Endothelial cell of umbilical vein (primary cell): Measurements from ENCODE around the gene PITPNB.

ENCODE experiments used
- EZH2 ChIP-seq: IDR thresholded peaks from 2 replicates; pipeline ENCODE4 v1.6.1; 2012; ENCODE audit warnings: borderline replicate concordance, low read depth, mild to moderate bottlenecking, moderate library complexity, low read length, inconsistent platforms; ENCODE audit not compliant: severe bottlenecking
- MYC ChIP-seq: IDR thresholded peaks from one replicate; pipeline ENCODE4 v1.6.1; 2011; ENCODE audit warnings: mild to moderate bottlenecking, low read depth, low read length
- POLR2A ChIP-seq: IDR thresholded peaks from 2 replicates; pipeline ENCODE4 v1.6.1; 2012; ENCODE audit warnings: low read depth, mild to moderate bottlenecking, control low read depth, low read length
- TF ChIP-seq, protein P1 (sequence below), 2 donors: IDR thresholded peaks; 1 replicate in 1 of 2; 2 replicates in 1 of 2; pipeline ENCODE4 v1.5.1; 2011; ENCODE audit warnings: low read length in 2 of 2, mild to moderate bottlenecking in 2 of 2, moderate library complexity in 2 of 2, control low read depth in 1 of 2, inconsistent platforms in 1 of 2, low read depth in 1 of 2; ENCODE audit not compliant: insufficient read depth in 1 of 2; ENCODE audit errors: extremely low read depth in 1 of 2

DNA sequence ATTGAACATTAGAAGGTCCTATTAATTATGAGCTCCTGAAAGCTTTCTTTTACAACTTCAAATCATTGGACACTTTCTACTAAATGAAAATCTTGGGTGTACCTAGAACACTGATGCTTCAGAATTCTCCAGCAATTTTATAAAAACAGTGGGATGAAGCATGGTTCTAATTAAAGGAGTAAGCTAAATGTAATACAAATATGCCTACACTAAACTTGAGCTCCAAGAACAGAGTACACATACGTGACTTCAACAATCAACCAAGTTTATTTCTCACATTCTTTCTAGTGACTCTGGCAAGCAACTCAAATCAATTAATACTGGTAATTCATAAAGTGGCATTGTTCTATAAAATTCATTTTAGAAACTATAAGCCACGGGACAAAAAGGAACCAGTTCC is 55.5 kb downstream of the PITPNB start:
- TF ChIP-seq POLR2A, result no peak
- no peak for TF ChIP-seq MYC
- TF ChIP-seq, protein P1, sequence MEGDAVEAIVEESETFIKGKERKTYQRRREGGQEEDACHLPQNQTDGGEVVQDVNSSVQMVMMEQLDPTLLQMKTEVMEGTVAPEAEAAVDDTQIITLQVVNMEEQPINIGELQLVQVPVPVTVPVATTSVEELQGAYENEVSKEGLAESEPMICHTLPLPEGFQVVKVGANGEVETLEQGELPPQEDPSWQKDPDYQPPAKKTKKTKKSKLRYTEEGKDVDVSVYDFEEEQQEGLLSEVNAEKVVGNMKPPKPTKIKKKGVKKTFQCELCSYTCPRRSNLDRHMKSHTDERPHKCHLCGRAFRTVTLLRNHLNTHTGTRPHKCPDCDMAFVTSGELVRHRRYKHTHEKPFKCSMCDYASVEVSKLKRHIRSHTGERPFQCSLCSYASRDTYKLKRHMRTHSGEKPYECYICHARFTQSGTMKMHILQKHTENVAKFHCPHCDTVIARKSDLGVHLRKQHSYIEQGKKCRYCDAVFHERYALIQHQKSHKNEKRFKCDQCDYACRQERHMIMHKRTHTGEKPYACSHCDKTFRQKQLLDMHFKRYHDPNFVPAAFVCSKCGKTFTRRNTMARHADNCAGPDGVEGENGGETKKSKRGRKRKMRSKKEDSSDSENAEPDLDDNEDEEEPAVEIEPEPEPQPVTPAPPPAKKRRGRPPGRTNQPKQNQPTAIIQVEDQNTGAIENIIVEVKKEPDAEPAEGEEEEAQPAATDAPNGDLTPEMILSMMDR (IDR thresholded peaks at IDR 0.05; ENCODE audit: extremely low read depth in 1 of 2, insufficient read depth in 1 of 2, low read depth in 1 of 2, low read length in 2 of 2), result no peak
- no peak for TF ChIP-seq EZH2
